RPMI8226 (cell line): Measurements from ENCODE around the gene FZD10.

Experiments
- DNase-seq: peaks from one replicate; pipeline ENCODE4 v3.0.0-alpha.2; 2015

Gene FZD10

DNA sequence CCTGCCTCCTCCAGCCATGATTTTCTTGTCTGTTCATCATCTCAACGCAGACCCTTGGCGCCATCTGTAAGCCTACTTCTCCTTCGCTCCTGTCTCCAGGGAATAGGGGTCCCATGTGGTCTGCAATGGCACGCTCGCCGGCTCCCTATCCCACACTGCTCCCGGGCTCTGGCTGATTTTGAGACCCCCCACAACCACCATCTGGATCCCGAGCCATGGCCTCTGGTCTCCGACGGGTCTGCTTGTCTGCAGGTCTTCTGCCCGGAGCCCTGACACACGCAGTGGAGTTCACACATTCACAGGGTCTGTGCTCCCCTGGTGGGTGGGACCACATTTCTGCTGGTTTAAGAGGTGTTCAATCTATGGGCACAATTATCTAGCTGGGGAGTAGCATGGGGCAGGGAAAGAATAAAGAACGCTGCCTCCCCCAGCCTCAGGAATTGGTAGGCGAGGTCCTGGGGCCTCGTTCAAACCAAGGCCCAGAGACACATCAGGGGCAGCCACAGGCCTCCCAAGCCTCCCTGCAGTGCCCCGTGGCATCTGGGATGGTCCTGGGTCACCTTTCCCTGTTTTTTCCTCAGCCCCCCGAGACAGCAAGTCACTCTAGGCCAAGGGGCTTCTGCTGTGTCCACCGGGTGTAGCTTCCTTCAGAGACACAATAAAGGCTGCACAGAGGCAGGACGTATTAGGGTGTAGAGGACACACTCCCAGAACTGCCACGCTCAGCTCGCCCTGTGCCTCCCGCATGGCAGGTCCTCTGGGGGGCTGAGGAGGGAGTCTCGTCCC is 21.5 kb downstream of the FZD10 start:
- DNase-seq: no peak

DNA sequence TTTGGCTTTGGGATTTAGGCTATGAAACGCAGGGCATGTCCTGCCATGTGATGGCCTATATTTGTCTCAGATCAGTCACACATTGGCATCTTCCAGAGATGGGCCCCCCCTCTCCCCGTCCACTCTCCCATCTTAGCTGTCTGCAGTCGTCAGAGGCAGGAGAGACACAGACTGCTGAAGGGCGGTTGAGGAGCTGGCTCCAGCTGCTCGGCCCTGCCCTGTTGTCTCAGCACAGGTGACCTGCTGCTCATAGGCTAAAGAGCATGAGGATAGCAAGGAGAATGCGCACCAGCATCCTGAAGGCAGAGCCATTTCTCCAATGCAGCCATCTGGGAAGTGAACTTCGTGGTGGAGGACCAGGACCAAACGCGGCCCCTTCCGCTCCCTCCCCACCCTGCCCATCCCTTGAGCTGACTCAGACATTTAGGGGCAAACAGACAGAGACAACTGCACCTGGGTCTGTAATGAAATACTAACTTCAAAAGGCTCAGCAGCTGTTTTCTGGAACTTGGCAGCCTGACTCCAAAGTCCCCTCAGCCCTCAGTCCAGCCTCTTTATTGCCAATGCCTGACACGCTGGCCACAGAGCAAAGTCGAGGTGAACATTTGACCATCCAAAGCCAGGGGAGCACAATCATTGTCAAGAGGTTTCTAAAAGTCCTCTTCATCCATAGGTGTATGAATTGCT is 22.3 kb downstream of the FZD10 start:
- no peak for DNase-seq

DNA sequence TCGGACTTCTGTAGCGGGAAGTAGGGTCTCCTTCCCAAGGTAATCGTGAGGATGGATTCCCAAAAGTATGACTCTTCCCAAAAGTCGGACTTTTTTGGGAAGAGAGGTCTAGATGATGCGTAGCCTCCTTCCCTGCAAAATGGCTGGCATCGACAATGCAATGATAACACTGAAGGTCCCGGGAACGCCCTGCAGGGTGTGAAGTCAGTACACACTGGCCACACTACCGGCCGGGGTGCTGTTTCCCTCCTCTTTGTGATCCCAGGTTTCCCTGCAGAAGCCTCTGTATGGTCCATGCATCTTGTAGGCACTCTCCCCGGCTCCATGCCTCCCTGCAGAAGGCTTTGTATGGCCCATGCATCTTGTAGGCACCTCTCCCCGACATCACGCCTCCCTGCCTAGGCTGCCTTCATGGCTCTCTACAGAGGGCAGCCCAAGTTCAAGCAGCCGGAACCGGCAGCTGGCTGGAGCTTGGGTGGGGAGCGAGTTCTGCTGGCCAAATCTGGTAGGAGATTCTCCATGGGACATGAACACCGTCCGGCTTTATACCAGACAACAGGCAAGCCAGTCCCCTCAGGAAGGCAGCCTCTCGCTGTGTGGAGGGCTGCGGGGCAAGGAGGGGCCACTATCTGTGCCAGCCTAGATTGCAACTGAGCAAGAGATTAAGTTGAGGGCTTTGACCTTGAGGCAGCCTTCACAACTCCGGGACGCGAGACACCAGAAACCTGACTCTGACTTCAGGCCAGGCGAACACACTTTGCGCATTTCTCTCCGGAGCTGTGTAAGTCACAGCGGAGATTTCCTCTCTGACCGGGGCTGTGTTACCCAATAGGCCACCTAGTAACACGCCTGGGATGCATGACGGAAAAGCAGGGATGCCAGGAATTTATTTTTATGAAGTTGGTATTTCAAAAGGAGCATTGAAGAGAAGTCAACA is 23.5 kb downstream of the FZD10 start:
- DNase-seq: no peak

DNA sequence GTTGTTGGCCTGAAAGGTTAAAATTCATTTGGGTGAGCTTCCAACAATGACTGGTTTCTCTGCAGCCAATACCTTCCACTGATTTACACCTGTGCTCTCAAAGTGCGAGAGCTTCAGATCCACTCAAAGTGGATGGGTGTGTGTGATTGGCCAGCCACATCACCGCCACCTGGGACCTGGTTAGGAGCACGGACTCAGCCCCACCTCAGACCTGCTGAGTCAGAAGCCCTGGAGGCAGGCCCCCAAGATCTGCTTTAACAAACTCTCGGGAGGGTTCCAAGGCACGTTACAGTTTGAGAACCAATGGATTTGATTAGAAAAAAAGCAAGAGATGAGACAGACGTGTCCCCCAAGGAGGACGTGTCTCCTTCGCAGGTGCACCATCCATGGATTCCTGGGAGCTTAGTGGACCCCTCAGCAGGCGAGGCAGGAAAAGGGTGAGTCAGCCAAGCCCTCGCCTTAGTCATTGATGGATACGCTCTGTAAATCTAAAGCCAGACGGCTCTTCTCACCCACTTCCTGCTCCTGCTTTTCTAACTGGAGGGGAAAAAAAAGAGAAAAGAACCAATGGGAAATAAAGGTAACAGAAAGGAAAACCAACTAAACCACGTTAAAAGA is 24.5 kb downstream of the FZD10 start:
- peak; percentile 40 for DNase-seq

DNA sequence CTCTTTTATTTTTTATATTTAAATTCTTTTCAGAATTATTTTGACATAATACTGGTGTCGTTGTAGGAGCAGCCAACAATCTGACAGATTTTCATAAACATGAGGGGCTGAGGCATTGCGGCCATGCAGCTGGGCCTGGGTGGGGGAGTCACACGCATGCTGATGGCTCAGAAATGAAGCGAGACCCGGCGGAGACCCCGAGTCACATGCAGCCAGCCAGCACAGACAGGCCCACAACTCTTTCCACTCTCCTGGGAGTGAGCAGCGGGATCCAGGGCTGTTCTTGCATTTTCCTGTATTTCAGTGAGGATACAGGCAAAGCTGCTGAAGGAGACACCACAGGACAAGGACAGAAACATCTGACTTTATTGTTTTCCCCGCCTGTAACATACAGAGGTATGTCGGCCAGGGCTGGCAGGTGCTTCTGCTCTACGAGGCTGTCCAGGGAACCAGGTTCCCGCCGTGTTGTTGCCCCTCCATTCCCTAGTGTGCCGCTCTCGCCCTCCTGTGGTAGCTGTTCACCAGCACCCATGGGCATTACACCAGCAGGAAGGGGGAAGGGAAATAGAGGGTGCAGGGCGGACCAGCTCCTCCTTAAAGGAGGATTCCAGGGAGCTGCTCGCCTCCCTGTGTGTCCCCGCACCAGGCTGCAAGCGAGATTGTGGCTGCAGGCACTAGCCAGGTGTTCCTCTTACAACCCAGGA is 30.5 kb downstream of the FZD10 start:
- DNase-seq: peak; percentile 17

DNA sequence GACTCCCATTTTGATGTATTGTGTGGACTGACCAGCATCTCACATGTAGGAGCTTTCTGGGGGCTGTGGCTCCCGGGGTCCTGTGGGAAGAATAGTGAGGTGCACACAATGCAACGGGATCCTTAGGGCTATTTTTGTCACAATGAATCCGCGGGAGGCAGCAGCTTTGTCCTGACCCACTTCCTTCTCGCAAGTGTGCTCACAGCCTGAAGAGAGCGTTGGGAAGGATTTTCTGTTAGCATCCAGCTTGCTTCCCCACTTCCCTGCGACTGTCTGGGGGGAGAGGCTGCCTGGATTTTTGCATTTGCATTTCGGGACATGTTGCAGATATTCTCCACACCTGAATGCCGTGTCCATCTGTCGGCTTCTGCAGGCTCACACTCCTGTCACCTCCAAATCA is 31.9 kb downstream of the FZD10 start:
- DNase-seq: no peak

DNA sequence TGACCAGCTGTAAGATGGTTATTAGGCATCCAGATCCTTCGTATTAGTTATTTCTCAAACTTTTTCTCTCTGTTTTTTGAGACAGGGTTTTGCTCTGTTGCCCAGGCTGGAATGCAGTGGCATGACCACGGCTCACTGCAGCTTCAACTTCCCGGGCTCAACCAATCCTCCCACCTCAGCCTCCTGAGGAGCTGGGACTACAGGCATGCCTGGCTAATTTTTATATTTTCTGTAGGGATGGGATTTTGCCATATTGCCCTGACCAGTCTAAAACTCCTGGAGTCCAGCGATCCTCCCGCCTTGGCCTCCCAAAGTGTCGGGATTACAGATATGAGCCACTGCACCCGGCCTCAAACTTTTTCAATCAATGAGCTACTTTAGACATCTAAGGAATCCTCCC is 33.1 kb downstream of the FZD10 start:
- no peak for DNase-seq

DNA sequence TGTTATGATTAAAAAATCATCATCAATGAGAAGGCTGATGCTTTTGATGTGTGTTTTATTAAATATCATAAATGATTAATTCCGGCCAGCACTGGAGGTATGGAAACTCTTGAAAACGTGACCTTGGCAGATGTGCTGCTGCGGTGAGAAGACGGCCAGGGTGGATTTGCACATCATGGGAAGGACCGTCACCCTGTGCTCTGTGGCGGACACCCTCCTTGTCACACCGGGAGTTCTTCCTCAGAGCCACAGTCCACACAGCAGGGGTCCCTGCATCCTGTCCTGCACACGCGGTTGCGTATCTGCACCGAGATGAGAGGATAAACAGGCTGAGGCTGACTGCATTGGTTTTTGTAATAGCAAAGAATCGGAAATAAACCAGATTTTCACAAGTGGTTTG is 33.5 kb downstream of the FZD10 start:
- DNase-seq: no peak

DNA sequence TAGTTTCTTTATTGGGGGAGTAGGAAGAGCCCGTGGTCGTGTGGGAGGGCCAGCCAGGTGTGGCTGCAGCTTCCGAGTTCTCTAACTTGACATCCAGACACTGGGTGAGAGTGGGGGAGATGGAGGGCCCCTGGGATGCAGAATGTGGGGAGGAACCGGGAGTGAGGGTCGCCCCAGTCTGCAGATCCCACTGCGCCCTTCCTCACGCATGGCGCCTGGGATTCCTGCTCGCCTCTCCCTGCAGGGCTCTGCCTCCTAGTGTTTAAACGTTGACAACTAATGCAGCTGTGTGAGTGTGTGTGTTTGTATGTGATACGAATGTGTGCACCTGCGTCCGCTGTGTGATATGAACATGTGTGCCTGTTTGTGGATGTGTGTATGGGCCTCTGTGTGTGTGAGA is 34.6 kb downstream of the FZD10 start:
- DNase-seq: no peak

DNA sequence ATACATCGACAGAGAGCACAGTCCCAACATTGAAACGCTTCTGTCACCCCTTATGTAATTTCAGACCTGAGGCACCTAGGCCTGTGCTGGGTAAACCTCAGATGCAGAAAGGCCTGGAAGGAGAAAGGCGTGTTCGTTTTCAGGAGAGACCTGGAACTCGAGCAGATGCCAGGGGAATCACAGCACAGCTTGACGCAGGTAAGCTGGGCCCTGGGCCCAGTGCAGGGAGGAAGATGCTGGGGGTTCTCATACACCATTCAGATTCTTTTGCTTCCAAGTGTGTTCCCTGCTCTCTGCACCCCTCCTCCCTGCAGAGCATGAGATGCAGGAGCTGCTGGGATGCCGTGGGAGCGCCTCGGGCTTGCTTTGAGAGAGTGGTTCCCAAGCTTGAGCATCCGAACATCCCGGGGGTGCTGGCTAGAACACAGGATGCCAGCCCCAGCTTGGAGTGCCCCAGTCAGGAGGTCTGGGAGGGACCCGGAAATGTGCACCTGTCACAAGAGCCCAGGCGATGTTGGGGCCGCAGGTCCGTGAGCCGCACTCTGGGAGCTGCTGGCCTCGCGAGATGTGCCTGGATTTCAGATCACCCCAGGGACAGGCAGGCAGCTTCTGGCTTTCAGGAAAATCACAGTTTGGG is 35.9 kb downstream of the FZD10 start:
- no peak for DNase-seq

DNA sequence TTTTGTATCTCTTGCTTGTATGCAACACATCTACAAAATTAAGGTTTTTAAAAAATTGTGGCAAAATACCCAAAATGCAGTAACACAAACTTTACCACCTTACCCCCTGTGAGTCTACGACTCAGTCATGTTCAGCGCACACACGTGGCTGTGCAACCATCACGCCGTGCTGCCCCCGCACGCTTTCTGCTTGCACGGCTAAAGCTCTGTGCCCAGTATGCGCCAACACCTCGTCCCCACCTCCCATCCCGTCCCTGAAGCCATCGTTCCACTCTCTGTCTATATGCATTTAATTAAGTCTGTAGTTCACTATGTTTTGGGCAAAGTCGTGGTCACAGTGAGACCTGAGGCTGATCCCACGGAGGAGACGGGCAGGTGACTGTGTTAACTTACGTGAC is 36.4 kb downstream of the FZD10 start:
- no peak for DNase-seq

DNA sequence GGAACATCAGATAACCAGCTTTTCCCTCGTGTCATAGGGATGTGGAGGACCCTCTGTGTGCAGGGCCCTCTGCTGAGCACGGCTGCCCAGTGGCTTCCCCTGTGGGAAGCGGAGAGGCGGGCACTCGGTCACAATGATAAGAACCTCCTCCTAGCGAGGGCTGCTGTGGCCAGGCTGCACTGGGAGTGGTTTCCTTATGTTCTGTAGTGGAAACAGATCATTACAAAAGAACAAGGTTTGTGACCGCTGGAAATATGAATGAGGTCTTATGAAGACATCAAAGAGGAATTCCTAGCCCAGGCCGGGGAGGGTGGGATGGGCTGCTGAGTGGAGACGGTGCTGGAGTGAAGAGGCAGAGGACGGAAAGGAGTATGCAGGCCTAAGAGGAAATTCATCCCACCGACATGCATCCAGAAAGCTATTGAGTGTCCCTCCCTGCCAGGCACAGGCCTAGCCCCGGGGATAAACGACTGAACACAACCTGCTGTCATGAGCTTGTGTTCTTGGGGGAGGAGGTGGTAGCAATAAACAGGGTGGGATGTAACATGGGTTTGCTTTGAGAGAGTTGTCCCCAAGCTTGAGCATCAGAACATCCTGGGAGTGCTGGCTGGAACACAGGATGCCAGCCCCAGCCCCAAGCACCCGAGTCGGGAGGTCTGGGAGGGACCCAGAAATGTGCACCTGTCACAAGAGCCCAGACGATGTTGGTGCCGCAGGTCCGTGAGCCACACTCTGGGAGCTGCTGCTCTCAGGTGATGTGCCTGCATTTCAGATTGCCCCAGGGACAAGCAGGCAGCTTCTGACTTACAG is 37.5 kb downstream of the FZD10 start:
- DNase-seq: no peak

DNA sequence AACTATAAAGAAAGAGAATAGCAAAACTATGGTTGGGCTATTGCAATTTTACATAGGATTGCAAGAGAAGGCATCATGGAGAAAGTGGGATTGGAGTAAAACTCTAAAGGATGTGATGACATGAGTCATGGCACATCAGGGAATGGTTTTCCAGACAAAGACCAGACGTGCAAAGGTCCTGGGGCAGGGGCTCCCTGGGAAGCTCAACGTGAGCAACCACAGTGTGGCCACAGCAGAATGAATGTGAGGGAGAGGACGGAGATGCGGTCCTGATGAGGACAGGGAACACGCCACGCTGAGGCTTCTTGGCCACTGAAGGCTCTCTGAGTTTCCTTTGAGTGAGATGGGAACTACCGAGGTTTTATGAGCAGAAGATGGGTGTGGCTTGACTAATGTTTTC is 38.2 kb downstream of the FZD10 start:
- no peak for DNase-seq

DNA sequence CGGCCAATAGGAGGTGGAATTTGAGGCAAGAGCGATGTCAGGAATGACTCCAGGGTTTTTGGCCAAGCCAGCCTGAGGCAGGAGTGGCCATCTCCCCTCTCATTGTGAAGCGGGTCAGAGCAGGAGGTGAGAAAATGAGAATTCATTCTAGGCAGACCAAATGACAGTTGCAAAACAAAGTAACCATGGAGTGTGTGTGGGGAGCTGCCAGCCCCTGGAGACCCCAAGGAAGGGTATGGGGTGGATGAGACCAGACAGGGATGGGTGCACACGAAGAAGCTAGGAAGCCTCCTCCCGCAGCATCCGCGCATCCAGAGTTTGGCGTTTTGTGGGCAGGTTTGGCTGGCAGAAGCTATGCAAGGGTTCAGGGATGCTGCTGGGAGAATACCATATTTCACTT is 38.8 kb downstream of the FZD10 start:
- DNase-seq: no peak

DNA sequence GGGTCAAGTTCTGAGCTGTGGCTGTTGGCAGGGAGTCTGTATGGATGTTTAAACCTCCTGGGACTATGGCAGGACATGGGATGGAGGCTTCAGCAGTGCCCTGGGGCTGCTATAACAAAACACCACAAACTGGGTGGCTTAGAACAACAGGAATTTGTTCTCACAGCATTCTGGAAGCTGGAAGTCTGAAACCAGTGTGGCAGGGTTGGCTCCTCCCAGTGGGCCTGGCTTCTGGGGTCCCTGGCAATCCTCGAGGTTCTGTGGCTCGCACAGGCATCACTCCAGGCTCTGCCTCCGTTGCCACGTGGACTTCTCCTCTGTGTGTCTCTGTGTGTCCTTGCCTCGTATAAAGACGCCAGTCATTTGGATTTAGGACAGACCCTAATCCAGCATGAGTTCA is 39.9 kb downstream of the FZD10 start:
- no peak for DNase-seq

DNA sequence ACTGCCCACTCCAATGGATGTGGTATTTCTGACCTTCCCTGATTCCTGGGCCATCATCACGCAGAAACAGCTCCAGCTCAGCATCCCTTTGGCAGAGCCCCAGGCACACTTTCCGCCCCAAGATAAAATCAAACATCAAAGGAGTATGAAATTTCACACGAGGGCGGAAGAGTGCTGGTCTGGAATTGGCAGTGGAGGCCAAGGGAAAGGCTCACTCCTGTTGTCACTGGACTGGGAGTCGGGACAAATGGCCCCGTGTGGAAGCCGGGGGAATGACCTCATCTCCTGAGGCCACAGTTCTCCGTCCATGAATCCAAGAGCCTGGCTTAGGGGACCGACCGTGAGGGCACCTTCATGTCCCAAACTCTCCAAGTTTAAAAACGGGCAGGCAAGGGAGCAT is 40.9 kb downstream of the FZD10 start:
- DNase-seq: no peak

DNA sequence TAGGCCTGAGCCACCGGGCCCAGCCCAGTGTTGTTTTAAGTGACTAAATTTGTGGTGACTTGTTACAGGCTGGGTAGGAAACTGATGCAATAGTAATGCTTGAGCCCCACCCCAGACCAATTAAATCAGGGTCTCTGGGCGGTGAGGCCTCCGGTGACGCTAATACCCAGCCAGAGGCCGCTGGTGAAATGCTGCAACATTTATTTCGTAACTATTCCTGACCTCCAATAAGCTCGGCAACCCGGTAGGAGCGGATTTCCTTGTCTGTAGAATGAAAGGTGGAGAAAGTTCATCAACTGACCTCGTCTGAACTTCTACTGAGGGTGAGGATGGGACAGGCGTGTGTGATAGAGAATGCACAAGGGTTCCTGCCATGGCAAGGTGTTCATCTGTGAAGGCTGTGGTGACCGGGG is 42.3 kb downstream of the FZD10 start:
- no peak for DNase-seq

DNA sequence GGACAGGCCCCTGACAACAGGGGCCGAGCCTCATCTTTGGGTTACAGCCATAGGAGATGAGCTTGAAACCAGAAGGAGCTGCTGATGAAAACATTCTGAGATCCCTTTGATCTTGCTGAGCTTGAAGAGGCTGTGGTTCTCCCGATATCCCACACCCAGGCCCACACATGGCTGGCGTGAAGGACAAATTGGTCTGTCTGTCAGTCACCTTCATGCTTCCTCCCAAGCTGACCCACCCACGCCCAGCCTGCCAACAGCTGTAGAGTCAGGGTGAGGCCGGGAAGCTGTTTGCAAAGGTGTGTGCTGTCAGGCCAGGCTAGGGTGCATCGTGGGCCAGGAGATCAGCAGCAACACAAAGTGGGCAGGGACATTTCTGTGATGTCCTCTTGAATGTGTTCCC is 43.2 kb downstream of the FZD10 start:
- DNase-seq: no peak

DNA sequence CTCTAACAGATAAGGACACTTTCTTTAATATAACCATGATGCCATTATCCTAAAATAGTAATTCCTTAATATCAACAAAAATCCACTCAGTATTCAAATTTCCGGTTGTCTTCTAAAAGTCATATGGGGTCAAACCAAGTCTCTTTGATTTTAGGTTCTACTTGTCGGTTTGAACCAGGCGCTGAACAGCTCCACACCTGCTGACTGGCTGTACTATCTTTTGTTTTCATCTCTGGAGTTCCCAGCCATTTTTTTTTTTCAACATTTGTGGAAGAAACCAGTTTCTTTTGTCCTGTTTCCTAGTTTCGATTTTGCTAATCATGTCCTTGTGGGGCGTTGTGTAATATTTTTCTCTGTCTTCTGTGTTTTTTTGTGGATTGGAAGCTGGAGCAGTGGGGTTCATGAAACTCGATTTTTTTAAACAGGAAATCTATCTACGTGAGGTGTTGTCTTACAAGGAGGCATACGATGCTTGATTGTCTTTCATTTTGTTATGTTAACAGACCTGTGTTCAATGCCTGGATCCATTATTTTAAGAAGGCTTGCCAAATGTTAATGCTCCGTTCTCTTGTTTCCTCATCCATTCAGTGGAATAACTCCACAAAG is 50.2 kb downstream of the FZD10 start:
- no peak for DNase-seq

DNA sequence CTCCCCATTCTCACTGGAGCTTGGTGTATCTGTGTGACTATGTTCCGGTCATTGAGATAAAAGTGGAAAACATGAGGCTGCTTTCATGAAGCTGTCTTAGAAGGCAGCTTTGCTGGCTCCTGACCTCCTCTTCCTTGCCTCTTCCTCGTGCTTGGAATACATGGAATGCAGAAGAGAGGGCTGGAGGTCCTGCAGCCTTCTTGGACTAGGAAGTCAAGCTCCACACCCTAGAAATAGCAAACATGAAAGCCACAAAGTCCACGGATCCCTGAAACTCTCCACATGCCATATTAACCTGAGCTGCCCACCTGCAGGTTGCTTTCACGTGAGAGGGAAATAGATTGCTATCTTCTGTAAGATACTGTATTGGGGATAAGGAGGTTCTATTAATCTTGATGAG is 51.0 kb downstream of the FZD10 start:
- no peak for DNase-seq
